Raji (cell line): Measurements from ENCODE around the gene CTNNA2.

ENCODE experiments used
- POLR2A ChIP-seq: IDR thresholded peaks from 2 replicates; pipeline ENCODE4 v1.6.1; 2011; ENCODE audit warnings: low read depth, low read length, control low read depth; ENCODE audit not compliant: insufficient read depth

The CTNNA2 gene

GRCh38 chr2:79892123-79892522 lies 379.3 kb downstream of the CTNNA2 start:
- no peak for TF ChIP-seq POLR2A

DNA sequence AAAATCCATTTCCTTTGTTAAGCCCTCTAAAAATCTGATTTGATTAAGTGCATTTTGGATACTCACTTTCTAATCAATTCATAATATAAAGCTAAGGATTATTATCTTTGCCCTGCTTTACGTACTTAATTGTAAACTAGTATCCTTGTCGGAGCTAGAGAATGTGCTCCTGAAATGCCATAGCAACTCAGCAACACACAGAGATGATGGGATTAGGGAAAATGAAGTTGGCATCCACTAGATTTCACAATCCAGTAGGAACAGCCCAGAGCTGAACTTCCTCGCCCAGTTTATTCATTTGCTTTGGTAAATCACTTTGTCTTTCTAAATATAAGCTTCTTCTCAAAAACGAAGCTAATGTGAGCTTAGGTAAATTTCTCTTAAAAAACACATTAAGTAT lies 386.3 kb downstream of the CTNNA2 start:
- no peak for TF ChIP-seq POLR2A

- TF ChIP-seq POLR2A: no peak
Observed at GRCh38 chr2:79901161-79901560, 388.3 kb downstream of the CTNNA2 start.

GRCh38 chr2:79903222-79904000 lies 390.6 kb downstream of the CTNNA2 start:
- no peak for TF ChIP-seq POLR2A

- no peak for TF ChIP-seq POLR2A
Observed at GRCh38 chr2:79906139-79906890, 393.5 kb downstream of the CTNNA2 start.

DNA sequence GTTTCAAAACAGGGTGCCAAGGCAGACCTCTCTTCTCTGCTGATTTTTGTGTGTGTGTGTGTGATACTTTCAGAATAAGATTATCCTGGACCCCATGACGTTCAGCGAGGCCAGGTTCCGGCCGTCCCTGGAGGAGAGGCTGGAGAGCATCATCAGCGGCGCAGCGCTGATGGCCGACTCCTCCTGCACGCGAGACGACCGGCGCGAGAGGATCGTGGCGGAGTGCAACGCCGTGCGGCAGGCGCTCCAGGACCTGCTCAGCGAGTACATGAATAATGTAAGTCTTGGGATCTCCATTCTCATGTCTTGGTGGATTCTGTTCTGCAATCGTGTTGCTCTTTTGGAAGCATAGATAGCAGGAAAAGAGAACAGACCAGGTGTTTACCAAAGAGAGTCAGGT lies 396.7 kb downstream of the CTNNA2 start:
- no peak for TF ChIP-seq POLR2A

DNA sequence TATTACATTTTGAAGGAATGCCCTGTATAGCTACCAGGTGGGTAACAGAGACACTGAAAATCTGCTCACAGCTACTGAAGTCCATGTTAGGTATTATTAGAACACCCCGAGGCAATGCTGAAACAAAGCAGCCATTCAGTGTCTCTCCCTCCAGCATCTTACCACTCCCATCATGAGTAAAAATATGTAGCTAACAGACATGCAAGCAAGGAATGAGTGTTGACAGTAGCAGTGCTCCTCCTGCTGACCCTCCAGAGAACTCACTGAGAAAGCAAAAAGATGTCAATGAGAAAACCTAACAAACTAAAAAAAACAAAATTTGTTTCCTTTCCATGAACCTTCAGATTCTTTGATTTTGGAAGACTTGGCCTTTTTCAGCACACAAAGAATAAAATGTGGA lies 397.8 kb downstream of the CTNNA2 start:
- no peak for TF ChIP-seq POLR2A

- TF ChIP-seq POLR2A: no peak
Observed at GRCh38 chr2:79915455-79915854, 402.6 kb downstream of the CTNNA2 start.

- TF ChIP-seq POLR2A: no peak
Observed at GRCh38 chr2:79916285-79916684, 403.4 kb downstream of the CTNNA2 start.

GRCh38 chr2:79920512-79921076 lies 407.7 kb downstream of the CTNNA2 start:
- no peak for TF ChIP-seq POLR2A

GRCh38 chr2:79929624-79930023 lies 416.8 kb downstream of the CTNNA2 start:
- no peak for TF ChIP-seq POLR2A

DNA sequence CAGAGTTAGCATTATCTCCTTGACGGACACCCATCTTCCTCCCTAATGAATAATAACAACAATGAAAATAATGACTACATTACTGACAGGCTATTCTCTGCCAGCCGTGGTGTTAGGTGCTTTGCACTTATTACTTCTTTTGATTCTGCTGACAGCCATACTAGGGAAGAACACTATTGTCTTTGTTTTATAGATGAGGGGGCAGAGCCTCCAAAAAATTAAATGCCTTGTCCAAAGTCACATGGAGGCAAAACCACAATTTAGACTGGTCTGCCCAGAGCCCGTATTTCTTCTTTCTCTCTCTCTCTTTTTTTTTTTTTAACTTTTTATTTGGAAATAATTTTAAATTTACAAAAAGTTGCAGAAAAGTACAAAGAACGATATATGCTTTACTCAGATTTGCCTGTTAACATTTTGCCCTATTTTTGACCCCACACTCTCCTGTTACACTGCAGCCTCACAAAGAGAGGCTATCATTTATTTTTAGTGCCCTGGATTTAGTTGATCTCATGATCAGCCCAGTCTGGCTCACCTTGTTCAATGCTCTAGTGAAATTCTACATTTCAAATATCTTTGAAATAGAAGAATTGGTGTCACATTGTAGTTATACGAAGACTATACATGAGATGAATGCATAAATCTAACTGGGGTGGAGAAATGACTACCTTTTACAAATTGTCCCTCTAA lies 422.3 kb downstream of the CTNNA2 start:
- no peak for TF ChIP-seq POLR2A

DNA sequence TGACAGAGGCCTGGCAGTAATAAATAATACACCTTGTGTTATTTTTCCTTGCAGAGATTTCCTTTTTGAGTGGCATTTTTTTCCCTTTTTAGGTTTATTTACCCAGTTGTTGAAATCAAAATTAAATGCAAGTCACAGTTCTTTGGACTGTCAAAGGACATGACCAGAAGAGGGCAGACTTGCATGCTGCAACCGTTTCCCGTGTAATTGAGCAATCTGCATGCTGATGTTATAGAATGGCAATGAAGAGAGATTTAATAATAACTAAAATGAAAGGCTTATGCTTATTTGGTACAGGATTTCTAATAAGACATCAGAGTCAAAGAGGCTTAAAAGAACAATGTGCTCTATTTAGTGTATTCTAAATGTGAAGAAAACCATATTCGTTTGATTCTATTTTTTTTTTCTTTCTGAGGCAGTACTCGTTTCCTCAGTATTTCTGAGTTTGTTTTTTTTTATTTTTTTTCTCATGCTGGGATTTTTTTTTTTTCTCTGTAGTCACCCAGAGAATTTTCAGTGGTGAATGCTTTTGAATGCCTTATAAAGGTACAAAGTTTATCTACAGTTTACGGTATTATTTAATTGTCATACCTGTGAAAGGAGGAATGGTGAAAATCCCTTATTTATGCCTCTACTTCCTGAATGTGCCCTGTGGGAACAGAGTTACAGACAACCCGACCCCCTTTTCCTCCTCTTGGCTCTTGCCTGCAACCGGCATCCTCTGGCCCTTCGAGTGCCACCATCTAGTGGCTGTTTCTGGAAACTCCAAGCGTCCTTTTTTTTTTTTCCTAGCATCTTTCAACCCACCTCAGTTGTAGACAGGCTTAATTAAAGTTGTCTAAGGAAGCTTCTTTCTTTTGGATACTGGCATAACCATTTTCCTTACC lies 423.2 kb downstream of the CTNNA2 start:
- no peak for TF ChIP-seq POLR2A

DNA sequence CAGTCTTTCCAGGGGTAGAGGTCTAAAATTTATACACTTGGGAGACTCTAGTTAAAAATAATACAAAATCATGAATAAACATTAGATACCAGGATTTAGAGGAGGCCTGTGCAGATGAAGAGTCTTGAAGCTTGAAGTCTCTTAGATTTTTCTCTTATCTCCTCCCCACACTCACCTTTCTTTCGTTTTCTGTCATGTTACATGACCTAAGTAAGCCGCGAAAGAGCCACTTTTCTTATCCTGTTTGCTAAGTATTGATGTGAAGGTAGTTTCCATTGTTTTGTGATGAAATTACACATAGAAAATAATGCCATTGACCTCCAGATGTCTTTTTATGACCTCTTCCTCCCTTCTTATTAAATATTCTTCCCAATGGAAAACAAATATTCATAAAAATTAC lies 423.9 kb downstream of the CTNNA2 start:
- no peak for TF ChIP-seq POLR2A
